Measurements from ENCODE around the gene HIVEP1.

- no peak for TF ChIP-seq CTCF (IDR thresholded peaks at IDR 0.05)
- TF ChIP-seq ZFX (IDR thresholded peaks at IDR 0.05; ENCODE audit: borderline replicate concordance): no peak
These were observed 188.6 kb downstream of the HIVEP1 start for GRCh38 chr6:12200761-12201160.
